Activated CD4-positive, alpha-beta T cell treated with anti-CD3 and anti-CD28 coated beads, Interleukin-2, amount 50 U/mL, for 16 hours (primary cell): Measurements from ENCODE around the gene ZNF664.

ENCODE experiments used
- DNase-seq: peaks from one replicate; pipeline ENCODE4 v3.0.0-alpha.2; 2020

Gene ZNF664

DNA sequence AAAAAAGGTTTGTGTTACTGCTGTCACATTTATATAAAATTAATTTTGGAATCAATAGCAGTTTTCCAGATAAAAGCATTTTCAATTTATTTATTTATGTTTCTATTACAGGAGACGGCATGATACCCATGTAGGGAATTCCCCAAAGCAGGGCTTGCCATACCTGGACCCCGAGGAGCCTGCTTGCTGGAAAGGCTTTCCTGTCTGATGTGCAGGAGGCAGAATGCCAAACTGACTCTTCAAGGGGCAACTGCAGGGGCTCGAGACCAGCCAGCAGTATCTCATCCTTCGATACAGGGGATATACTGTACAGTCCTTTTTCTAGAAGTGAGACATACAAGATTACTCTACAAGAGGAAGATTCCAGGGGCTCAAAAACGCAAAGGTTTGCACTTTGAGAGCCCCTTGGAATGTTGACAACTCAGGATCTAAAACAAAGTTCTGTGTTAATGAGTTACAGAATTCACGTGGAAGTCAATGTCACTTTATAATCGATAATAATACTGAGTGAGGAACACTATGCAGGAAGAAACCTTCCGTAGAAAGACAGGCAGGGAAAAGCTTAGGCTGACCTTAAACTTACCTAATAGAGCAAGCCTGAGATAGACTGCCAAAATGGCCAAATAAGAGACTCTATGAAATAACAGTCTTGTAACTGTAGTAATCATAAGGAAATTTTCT, 38.6 kb downstream of the ZNF664 start:
- no peak for DNase-seq

DNA sequence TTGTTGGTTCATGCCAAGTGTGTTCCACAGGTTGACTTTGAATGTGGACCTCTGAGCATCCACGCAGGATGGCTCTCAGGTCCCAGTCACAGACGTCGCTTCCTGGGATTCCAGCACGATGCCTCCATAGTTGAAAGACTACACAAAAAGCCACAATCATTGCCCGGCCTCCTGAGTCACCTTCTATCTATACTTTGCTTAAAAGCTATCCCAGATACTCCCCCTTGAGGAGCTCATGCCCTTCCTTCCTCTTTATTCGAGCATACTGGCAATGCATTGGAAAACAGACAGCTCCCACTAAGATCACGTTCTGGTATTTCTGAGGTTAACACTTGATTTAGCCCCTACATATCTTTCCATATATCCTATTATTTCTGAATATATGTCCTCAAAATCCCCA, 40.1 kb downstream of the ZNF664 start:
- no peak for DNase-seq

GRCh38 chr12:124015494-124016461, 42.8 kb downstream of the ZNF664 start:
- DNase-seq: no peak

DNA sequence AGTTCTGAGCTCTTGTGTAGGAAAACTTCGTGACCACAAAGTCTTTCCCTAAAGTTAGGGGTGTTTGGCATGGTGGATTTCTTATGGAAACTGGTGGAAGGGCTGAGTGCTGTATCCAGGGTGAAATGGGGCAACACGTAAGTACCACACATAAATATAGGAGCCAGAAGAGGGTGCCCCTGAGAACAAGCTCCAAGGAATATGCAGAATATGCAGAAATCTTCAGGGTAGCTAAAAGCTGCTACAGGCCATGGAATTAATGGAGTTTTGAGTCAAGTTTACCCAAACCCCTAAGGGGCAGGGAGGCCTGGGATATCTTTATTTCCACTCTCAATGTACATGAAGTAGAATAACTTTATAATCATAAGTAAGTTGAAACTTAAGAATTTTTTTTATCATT, 44.0 kb downstream of the ZNF664 start:
- DNase-seq: no peak

DNA sequence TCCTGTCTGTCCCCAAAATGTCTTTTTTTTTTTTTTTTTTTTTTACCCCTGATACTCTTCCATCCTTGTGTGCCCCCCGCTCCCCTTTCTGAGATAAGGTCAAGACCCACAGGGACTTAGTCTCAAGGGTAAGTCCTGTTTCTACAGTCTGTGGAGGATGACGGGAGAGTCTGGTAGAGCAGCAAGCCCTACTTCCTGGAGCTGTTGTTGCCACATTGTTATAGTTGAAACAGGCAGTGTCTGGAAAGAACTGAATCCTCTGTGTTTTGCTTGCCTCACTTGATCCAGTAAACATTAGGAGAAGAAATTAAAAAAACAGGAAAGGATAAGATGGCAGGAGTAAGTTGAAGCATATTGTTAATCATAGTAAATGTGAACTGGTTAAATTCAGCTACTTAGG, 45.5 kb downstream of the ZNF664 start:
- DNase-seq: no peak

- DNase-seq: no peak
Measured at GRCh38 chr12:124019115-124019514, 46.1 kb downstream of the ZNF664 start.

- DNase-seq: no peak
Measured at GRCh38 chr12:124020514-124020949, 47.5 kb downstream of the ZNF664 start.

GRCh38 chr12:124021007-124021406, 48.0 kb downstream of the ZNF664 start:
- DNase-seq: no peak

GRCh38 chr12:124022161-124022560, 49.1 kb downstream of the ZNF664 start:
- DNase-seq: no peak

- no peak for DNase-seq
Measured at GRCh38 chr12:124024263-124024678, 51.3 kb downstream of the ZNF664 start.

DNA sequence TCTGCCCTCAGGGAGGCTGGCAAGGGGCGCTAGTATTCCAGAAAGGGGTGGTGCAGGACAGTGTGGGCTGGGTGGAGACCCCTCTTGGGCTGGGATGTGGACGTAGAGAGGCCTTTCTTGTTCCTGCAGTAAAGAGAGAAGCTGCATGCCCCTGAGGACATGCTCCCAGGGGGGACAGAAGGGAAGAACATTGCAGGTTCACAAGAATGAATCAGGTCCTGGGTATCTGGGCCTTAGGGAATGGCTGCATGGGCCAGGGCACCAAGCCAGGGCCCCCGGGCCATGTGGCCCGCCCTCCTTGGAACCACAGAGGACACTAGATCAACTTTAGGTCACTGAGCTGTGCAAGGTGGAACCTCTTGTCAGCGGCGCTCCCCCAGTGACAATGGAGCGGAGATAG, 51.8 kb downstream of the ZNF664 start:
- no peak for DNase-seq

DNA sequence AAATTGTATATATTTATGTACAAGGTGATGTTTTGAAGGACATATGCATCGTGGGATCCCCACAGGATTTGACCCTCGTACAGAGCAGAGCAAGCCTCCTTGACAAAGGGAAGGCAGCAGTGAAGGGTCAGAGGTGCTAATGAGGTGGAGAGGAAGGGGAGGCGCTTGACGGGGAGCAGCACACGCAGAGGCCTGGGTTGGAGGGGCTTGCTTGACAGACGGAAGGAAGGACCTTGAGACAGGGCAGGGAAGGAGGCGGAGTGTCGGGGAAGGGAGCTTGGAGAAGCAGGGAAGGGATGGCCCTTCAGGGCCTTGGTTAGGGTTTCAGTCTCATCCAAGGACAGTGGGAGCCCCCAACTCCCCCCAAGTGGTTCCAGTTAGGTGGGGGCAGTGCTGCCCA, 52.6 kb downstream of the ZNF664 start:
- no peak for DNase-seq

GRCh38 chr12:124026755-124027745, 54.0 kb downstream of the ZNF664 start:
- no peak for DNase-seq

- no peak for DNase-seq
Measured at GRCh38 chr12:124027753-124028554, 54.9 kb downstream of the ZNF664 start.

- no peak for DNase-seq
Measured at GRCh38 chr12:124028555-124028925, 55.5 kb downstream of the ZNF664 start.

DNA sequence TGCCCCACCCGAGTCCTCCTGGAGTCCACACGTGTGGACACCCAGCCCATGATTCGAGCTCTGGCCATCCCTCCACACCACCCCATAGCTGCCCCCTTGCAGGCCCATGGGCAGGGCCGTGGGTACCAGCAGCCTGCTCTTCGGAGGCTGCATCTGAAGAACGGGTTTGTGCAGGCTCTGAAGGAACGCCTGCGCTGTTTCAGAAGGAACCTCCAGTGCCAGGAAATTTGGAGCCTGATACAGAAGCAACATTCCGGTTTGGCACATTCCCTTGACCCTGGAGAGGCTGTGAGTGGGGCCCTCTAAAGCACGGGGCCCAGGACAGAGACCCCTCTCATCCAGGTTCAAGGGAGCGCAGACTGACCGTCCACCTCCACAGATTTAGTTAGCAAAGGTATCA, 57.0 kb downstream of the ZNF664 start:
- no peak for DNase-seq

- DNase-seq: no peak
Measured at GRCh38 chr12:124030510-124030909, 57.5 kb downstream of the ZNF664 start.

GRCh38 chr12:124031058-124031457, 58.0 kb downstream of the ZNF664 start:
- no peak for DNase-seq

GRCh38 chr12:124032265-124032886, 59.4 kb downstream of the ZNF664 start:
- DNase-seq: peak; percentile 35

DNA sequence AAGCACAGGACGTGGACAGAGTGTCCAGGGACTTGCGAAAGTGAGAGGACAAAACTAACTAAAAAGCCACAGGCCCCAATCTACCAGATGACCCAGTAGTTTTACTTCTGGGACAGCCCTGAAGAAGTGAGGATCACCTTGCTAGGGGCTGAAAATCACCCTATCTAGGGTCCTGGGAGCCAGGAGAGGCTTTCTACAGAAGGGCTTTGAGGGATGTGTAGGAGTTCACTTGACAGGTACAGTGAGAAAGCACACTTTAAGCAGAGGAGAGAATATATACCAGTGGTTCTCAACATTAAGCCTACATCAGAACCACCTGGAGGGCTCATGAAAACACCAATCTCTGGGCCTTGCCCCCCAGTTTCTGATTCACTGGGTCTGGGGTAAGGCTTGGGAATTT, 60.8 kb downstream of the ZNF664 start:
- DNase-seq: no peak

DNA sequence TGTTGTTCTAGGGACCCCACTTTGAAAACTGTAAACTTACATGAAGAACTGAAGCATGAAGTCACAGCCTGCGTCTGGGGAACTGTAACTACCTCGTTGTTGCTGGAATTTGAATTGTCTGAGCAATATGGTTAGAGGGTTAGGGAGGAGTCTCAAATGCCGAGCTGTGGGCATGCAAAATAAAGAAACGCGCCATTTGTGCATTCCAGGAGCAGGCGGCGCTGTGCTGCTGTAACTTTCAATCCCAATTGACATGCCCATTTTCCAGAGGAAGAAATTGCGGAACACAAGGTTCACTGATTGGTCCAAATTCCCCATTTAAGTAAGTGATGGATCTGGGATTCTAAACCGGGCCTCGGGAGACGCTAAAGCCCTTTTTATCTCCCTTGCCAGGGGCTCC, 61.3 kb downstream of the ZNF664 start:
- no peak for DNase-seq

GRCh38 chr12:124035163-124035562, 62.1 kb downstream of the ZNF664 start:
- DNase-seq: no peak
